Coronary artery (tissue), 2 donors: ENCODE measurements around the gene OLFML3.

Source experiments
- DNase-seq: peaks from one replicate; pipeline ENCODE4 v3.0.0-alpha.2; 2017; ENCODE audit warnings: low spot score
- H3K27ac ChIP-seq, 2 donors: fragments of 200-600 bp; sonication (generic); one replicate each; pipeline ENCODE4 v1.5.1; 2016 to 2019
- H3K4me3 ChIP-seq: fragments of 200-600 bp; sonication (generic); 2 replicates; pipeline ENCODE4 v1.5.1; 2016; ENCODE audit warnings: mild to moderate bottlenecking, moderate library complexity
- TF ChIP-seq, protein P1 (sequence below): fragments of 200-600 bp; sonication (generic); IDR thresholded peaks from one replicate; pipeline ENCODE4 v1.5.1; 2019; ENCODE audit warnings: antibody characterized with exemption

The OLFML3 gene

DNA sequence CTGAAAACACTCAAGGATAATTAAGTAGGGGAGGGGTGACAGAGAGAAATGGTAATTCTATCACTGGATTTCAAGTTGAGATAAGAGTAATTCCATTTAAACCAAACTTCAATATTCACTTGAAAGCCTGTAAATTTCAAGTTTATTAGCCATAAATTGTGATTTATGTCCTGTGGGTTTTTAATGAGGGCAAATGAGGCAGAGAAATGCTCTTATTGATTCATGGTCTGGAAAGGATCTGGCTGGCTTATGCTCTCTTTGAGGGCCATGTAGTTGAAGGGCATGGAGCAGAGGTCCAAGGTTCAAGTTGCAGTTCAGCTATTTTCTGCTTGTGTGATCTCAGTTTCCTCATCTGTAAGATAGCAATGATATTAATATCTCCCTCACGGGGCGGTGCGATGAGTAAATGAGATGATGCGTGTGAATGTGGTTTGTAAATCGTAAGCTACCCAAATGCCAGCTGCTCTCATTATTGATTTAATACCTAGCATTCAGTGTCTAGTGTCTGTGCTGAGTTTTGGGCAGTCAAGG, 12.3 kb downstream of the OLFML3 start:
- DNase-seq, result no peak
- TF ChIP-seq, protein P1, sequence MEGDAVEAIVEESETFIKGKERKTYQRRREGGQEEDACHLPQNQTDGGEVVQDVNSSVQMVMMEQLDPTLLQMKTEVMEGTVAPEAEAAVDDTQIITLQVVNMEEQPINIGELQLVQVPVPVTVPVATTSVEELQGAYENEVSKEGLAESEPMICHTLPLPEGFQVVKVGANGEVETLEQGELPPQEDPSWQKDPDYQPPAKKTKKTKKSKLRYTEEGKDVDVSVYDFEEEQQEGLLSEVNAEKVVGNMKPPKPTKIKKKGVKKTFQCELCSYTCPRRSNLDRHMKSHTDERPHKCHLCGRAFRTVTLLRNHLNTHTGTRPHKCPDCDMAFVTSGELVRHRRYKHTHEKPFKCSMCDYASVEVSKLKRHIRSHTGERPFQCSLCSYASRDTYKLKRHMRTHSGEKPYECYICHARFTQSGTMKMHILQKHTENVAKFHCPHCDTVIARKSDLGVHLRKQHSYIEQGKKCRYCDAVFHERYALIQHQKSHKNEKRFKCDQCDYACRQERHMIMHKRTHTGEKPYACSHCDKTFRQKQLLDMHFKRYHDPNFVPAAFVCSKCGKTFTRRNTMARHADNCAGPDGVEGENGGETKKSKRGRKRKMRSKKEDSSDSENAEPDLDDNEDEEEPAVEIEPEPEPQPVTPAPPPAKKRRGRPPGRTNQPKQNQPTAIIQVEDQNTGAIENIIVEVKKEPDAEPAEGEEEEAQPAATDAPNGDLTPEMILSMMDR, result no peak
- Histone ChIP-seq H3K27ac (no peak overlapping the region), H3K4me3 (no peak overlapping the region)

GRCh38 chr1:113993072-113993471, 13.8 kb downstream of the OLFML3 start:
- DNase-seq, result no peak
- Histone ChIP-seq H3K4me3 (no peak overlapping the region), H3K27ac (no peak overlapping the region)
- TF ChIP-seq, protein P1, result no peak

GRCh38 chr1:113993766-113994165, 14.5 kb downstream of the OLFML3 start:
- TF ChIP-seq, protein P1, result no peak

DNA sequence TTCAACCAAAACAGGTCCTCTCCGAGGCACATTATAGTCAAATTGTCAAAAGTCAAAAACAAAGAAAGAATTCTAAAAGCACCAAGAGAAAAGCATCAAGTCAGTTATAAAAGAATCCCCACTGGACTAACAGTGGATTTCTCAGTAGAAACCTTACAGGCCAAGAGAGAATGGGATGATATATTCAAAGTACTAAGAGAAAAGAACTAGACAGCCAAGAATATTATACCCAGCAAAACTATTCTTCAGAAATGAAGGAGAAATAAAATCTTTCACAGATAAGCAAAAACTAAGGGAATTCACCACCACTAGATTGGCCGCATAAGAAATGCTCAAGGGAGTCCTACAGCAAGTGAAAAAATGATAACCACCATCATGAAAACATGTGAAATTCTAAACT, 16.1 kb downstream of the OLFML3 start:
- H3K4me3 ChIP-seq, result no peak overlapping the region
- DNase-seq, result no peak
- TF ChIP-seq, protein P1, result no peak
- no peak overlapping the region for H3K27ac ChIP-seq

More at GRCh38 chr1:113993766-113994165, 14.5 kb downstream of the OLFML3 start:
- Histone ChIP-seq H3K27ac (no peak overlapping the region), H3K4me3 (no peak overlapping the region)
- no peak for DNase-seq

- no peak for DNase-seq
Observed at GRCh38 chr1:113998361-113998760, 19.1 kb downstream of the OLFML3 start.

DNA sequence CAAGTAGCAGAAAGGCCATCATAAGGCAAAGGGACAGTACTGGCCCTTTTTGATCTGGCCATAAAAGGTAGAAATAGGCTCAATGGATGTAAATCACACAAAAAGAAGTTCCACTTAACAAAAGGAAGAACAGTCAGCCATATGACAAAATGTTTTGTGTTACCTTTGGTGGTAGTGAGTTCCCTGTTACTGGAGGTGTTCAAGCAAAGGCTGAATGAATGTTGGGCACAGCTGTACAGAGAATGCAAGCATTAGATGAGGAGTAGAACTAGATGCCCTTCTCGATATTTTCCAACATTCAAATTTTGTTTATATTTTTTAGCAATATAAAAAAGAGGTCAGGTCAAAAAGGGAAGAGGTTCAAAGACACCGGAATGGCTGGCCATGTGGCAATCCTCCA, 20.0 kb downstream of the OLFML3 start:
- no peak for DNase-seq
- TF ChIP-seq, protein P1, result no peak

More at GRCh38 chr1:113998361-113998760, 19.1 kb downstream of the OLFML3 start:
- TF ChIP-seq, protein P1, result no peak
- no peak overlapping the region for H3K27ac ChIP-seq
- H3K4me3 ChIP-seq, result no peak overlapping the region

DNA sequence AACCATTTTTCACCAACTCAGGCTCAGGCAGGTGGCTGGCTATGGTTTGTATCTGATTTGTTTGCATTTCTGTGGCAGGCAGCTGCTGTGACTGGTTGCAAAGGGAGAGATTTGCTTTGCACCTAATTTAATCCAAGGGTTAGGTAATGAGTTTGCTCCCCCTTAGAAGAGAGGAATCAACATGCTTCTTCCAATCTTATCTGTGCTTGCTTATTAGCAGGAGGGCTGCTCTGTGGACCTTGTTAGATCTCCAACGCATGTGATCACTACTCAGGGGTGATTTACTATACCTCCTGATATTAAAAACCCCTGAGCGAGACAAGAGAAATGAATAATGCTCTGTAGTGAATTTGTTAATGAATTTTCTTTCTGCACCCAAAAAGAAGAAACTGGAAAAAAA, 20.5 kb downstream of the OLFML3 start:
- Histone ChIP-seq H3K27ac (no peak overlapping the region), H3K4me3 (no peak overlapping the region)
- TF ChIP-seq, protein P1, result no peak
- no peak for DNase-seq

More for the DNA sequence above, 20.0 kb downstream of the OLFML3 start:
- Histone ChIP-seq H3K27ac (no peak overlapping the region), H3K4me3 (no peak overlapping the region)
